IMR-90 (cell line): ENCODE data around the gene METTL1. TPM values are rescaled to one million over a fixed set of nuclear protein-coding genes. Genes with fewer than 3 reads are reported as not detected.
A peak's percentile ranks its signal among the peaks of the same experiment; 100 is the strongest.

ENCODE experiments used
- ATAC-seq: fragments of 200-7000 bp; cut with Tn5 transposase; 2 replicates; pipeline ENCODE4 v1.9.1; 2020; ENCODE audit warnings: low read depth, mild to moderate bottlenecking, moderate library complexity
- BruUV-seq: library from RNA; stranded (reverse); fragments of 400-500 nt; replicated peaks from 2 replicates; lab custom pipeline; 2021; lab: Mats Ljungman, UMichigan
- CTCF ChIA-PET: fragments of 300-600 bp; formaldehyde crosslinking; extraction: SDS; loops from one replicate; lab custom pipeline; 2021; ENCODE audit warnings: antibody characterized with exemption; lab: Yijun Ruan, JAX
- POLR2A ChIA-PET: fragments of 300-600 bp; sonication (Branson Sonifier 250); formaldehyde crosslinking; loops from one replicate; lab custom pipeline; 2022; ENCODE audit warnings: antibody characterized with exemption; ENCODE audit not compliant: unreplicated experiment; lab: Charles Lee
- DNase-seq: peaks from one replicate; pipeline ENCODE4 v3.0.0; 2013
- H2AFZ ChIP-seq: replicated peaks from 2 replicates; pipeline ENCODE3; 2013; ENCODE audit warnings: low read length, mild to moderate bottlenecking; ENCODE audit not compliant: poor library complexity
- H2AK5ac ChIP-seq: 2 replicates; pipeline ENCODE4 v1.6.1; 2013; ENCODE audit warnings: low read depth, low read length, inconsistent platforms
- H2AK9ac ChIP-seq: replicated peaks from 2 replicates; pipeline ENCODE3; 2013; ENCODE audit warnings: mild to moderate bottlenecking, low read depth, low read length, moderate library complexity; ENCODE audit not compliant: poor library complexity
- H2BK120ac ChIP-seq: 2 replicates; pipeline ENCODE4 v1.6.1; 2013; ENCODE audit warnings: low read depth, low read length, inconsistent platforms
- H2BK15ac ChIP-seq: 3 replicates; pipeline ENCODE4 v1.6.1; 2013; ENCODE audit warnings: low read depth, low read length, inconsistent platforms
- H2BK20ac ChIP-seq: 2 replicates; pipeline ENCODE4 v1.6.1; 2013; ENCODE audit warnings: low read depth, mild to moderate bottlenecking, inconsistent platforms, low read length, moderate library complexity
- H2BK5ac ChIP-seq: 2 replicates; pipeline ENCODE4 v1.6.1; 2013; ENCODE audit warnings: mild to moderate bottlenecking, low read depth, low read length, inconsistent platforms; ENCODE audit not compliant: poor library complexity, severe bottlenecking
- H3K14ac ChIP-seq: replicated peaks from 2 replicates; pipeline ENCODE4 v1.6.1; 2013; ENCODE audit warnings: low read depth, low read length, inconsistent platforms
- H3K18ac ChIP-seq: 2 replicates; pipeline ENCODE4 v1.6.1; 2013; ENCODE audit warnings: low read depth, low read length, control low read depth
- H3K23ac ChIP-seq: 2 replicates; pipeline ENCODE4 v1.6.1; 2013; ENCODE audit warnings: low read depth, low read length, inconsistent platforms
- H3K27ac ChIP-seq: 2 replicates; pipeline ENCODE4 v1.5.1; 2013; ENCODE audit warnings: mild to moderate bottlenecking, control low read depth, low read length; ENCODE audit not compliant: insufficient read depth
- H3K27me3 ChIP-seq: 2 replicates; pipeline ENCODE4 v1.6.1; 2013; ENCODE audit warnings: low read length; ENCODE audit not compliant: control insufficient read depth, insufficient read depth
- H3K36me3 ChIP-seq: 2 replicates; pipeline ENCODE4 v1.6.1; 2013; ENCODE audit warnings: low read length, mixed read lengths; ENCODE audit not compliant: control insufficient read depth, insufficient read depth
- H3K4ac ChIP-seq: 2 replicates; pipeline ENCODE4 v1.6.1; 2013; ENCODE audit warnings: low read depth, low read length, inconsistent platforms
- H3K4me1 ChIP-seq: 2 replicates; pipeline ENCODE4 v1.6.1; 2013; ENCODE audit warnings: low read length, mixed read lengths; ENCODE audit not compliant: control insufficient read depth, insufficient read depth
- H3K4me2 ChIP-seq: 2 replicates; pipeline ENCODE4 v1.6.1; 2013; ENCODE audit warnings: low read depth, mild to moderate bottlenecking, control low read depth, low read length, moderate library complexity
- H3K4me3 ChIP-seq: 2 replicates; pipeline ENCODE4 v1.5.1; 2013; ENCODE audit warnings: low read depth, mild to moderate bottlenecking, control low read depth, low read length, moderate library complexity; ENCODE audit not compliant: insufficient read depth
- H3K56ac ChIP-seq: 2 replicates; pipeline ENCODE4 v1.6.1; 2013; ENCODE audit warnings: low read length, inconsistent platforms; ENCODE audit not compliant: insufficient read depth; ENCODE audit errors: extremely low read depth
- H3K79me1 ChIP-seq, 2 experiments: 2 replicates each; pipeline ENCODE4 v1.6.1; 2013; ENCODE audit warnings: low read length in 2 of 2, inconsistent platforms in 1 of 2, low read depth in 1 of 2
- H3K9ac ChIP-seq: 2 replicates; pipeline ENCODE4 v1.6.1; 2013; ENCODE audit warnings: low read depth, low read length, control low read depth
- H3K9me1 ChIP-seq: 2 replicates; pipeline ENCODE4 v1.6.1; 2013; ENCODE audit warnings: low read length, inconsistent platforms; ENCODE audit not compliant: insufficient read depth
- H3K9me3 ChIP-seq: 2 replicates; pipeline ENCODE4 v1.6.1; 2013; ENCODE audit warnings: low read length; ENCODE audit not compliant: control insufficient read depth, insufficient read depth
- H4K20me1 ChIP-seq: 2 replicates; pipeline ENCODE4 v1.6.1; 2013; ENCODE audit warnings: low read length, inconsistent platforms; ENCODE audit not compliant: insufficient read depth
- H4K5ac ChIP-seq: 2 replicates; pipeline ENCODE4 v1.6.1; 2013; ENCODE audit warnings: mild to moderate bottlenecking, low read depth, low read length, control low read depth
- H4K8ac ChIP-seq, 2 experiments: 2 replicates each; pipeline ENCODE4 v1.6.1; 2013; ENCODE audit warnings: low read depth in 2 of 2, low read length in 2 of 2, control low read depth in 1 of 2, inconsistent platforms in 1 of 2
- H4K91ac ChIP-seq: 2 replicates; pipeline ENCODE4 v1.6.1; 2013; ENCODE audit warnings: low read depth, low read length, inconsistent platforms; ENCODE audit not compliant: insufficient read depth
- BHLHE40 ChIP-seq: fragments of 150-350 bp; IDR thresholded peaks from 2 replicates; pipeline ENCODE4 v1.6.1; 2016; ENCODE audit warnings: mild to moderate bottlenecking, low read depth, low read length
- CEBPB ChIP-seq: IDR thresholded peaks from 2 replicates; pipeline ENCODE4 v1.6.1; 2012; ENCODE audit warnings: low read depth, low read length, improper control_type of control experiment
- CHD1 ChIP-seq: IDR thresholded peaks from 2 replicates; pipeline ENCODE4 v1.6.1; 2012; ENCODE audit warnings: low read depth, low read length, improper control_type of control experiment
- FOS ChIP-seq: fragments of 150-350 bp; IDR thresholded peaks from 2 replicates; pipeline ENCODE4 v1.6.1; 2016; ENCODE audit warnings: low read depth, low read length
- MAZ ChIP-seq: IDR thresholded peaks from 2 replicates; pipeline ENCODE4 v1.6.1; 2012; ENCODE audit warnings: low read depth, mild to moderate bottlenecking, low read length, improper control_type of control experiment, moderate library complexity, borderline replicate concordance
- POLR2A ChIP-seq: IDR thresholded peaks from 2 replicates; pipeline ENCODE4 v1.6.1; 2012; ENCODE audit warnings: mild to moderate bottlenecking, low read depth, low read length
- RAD21 ChIP-seq: IDR thresholded peaks from 2 replicates; pipeline ENCODE4 v1.6.1; 2012; ENCODE audit warnings: low read length, improper control_type of control experiment
- RCOR1 ChIP-seq: IDR thresholded peaks from 2 replicates; pipeline ENCODE4 v1.6.1; 2012; ENCODE audit warnings: mild to moderate bottlenecking, low read length, improper control_type of control experiment; ENCODE audit not compliant: insufficient replicate concordance
- RFX5 ChIP-seq: IDR thresholded peaks from 2 replicates; pipeline ENCODE4 v1.8.0; 2012; ENCODE audit warnings: low read depth, mild to moderate bottlenecking, low read length, moderate library complexity
- SMC3 ChIP-seq: fragments of 150-350 bp; IDR thresholded peaks from 2 replicates; pipeline ENCODE4 v1.6.1; 2016; ENCODE audit warnings: low read depth, mild to moderate bottlenecking, antibody characterized with exemption, low read length, moderate library complexity
- WGBS, 2 experiments: methylation state at CpG; one replicate each; pipeline versions ENCODE4 v1.1.5 to v1.1.7; 2013; ENCODE audit warnings: missing lambda C conversion rate in 2 of 2; ENCODE audit not compliant: insufficient read length in 1 of 2; ENCODE audit errors: extremely low coverage in 2 of 2; 5-methylcytosine and 5-hydroxymethylcytosine counted together
- dilution Hi-C: fragments of 300-500 bp; cut with HindIII; formaldehyde crosslinking; loops from one replicate; pipeline ENCODE4 v1.14.3; 2018; ENCODE audit warnings: low sequenced_read_pairs; ENCODE audit not compliant: unreplicated experiment
- in situ Hi-C: fragments of 300-500 bp; cut with MboI; formaldehyde crosslinking; loops from 3 replicates; pipeline ENCODE4 v1.14.3; 2019; ENCODE audit warnings: low sequenced_read_pairs, inconsistent platforms, mixed read lengths
- intact Hi-C: fragments of 100-400 bp; cut with micrococcal nuclease; formaldehyde crosslinking; loops from 2 replicates; pipeline ENCODE4 v1.10.0; 2022
- polyA plus RNA-seq, 3 experiments: library from polyadenylated mRNA; depleted of rRNA; stranded (reverse); fragments of >200 nt; gene quantifications; 2 replicates each; pipeline ENCODE4 v1.2.3, GENCODE V29; 2012; ENCODE audit warnings: low replicate concordance in 1 of 3
- total RNA-seq: library from RNA; depleted of rRNA; stranded (reverse); fragments of >200 nt; gene quantifications from 2 replicates; pipeline ENCODE4 v1.2.3, GENCODE V29; 2012
- TF ChIP-seq, protein P1 (sequence below): conservative IDR thresholded peaks from 2 replicates; pipeline ENCODE4 v1.5.1; 2012; ENCODE audit warnings: mild to moderate bottlenecking, low read depth, low read length, improper control_type of control experiment
- TF ChIP-seq, protein P2 (sequence below): fragments of 150-350 bp; IDR thresholded peaks from 2 replicates; pipeline ENCODE4 v1.6.1; 2017; ENCODE audit warnings: mild to moderate bottlenecking, antibody characterized with exemption, low read length, low read depth
- TF ChIP-seq, protein P3 (sequence below): fragments of 150-350 bp; IDR thresholded peaks from 2 replicates; pipeline ENCODE4 v1.6.1; 2016; ENCODE audit warnings: low read depth, mild to moderate bottlenecking, low read length, moderate library complexity, borderline replicate concordance

Gene METTL1
- total and polyA plus RNA-seq, 2 of the 4 experiments (the other 2 are of a cell fraction): 12.4 to 27.5 TPM

DNA sequence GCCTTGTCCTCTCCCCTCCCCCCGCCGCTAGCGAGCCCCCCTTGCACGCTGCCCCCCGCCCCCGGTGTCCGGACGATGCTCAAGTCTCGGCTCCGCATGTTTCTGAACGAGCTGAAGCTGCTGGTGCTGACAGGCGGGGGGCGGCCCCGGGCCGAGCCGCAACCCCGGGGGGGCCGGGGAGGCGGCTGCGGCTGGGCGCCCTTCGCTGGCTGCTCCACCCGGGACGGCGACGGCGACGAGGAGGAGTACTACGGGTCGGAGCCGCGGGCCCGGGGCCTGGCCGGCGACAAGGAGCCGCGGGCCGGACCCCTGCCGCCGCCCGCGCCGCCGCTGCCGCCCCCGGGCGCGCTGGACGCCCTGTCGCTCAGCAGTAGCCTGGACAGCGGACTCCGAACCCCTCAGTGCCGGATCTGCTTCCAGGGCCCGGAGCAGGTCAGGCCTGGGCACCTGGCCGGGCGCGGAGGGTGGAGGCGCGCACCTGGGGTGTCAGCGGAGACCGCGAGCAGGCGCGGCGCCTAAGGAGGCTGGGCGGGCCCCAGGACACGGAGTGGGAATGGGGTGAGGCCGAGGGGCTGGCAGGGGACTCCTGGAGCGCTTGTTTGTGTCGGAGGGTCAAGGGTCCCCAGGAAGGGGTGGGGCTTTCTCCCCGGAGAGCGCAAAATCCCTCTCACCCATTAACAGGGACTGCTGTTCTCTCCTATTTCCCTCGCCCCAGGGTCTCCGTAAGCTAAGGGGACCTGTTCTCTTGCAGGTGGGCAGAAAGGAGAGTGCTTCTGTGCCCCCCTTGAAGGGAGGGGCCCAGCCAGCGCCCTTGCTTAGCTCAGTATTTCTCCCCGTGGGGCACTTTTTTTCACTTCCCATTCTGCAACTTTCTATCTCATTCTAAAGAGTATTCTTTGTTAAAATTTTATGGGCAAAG, 16.2 kb downstream of the METTL1 start (continued):
- no peak for TF ChIP-seq RFX5
- no peak for TF ChIP-seq SMC3

DNA sequence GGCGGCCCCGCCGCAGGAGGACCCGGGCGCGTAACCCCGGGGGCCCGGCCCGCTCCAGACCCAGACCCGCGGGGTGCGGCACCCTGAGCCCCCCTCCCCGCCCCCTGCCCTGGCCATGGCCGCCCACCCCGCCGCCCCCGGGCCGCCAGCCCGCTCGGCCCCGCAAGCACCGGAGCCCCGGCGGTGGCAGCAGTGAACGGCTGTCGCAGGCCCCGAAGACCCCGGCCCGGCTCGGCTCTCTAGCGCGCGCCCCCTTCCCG, 16.8 kb downstream of the METTL1 start:
- Histone ChIP-seq H3K9me1 (peaks cover 15% of the 10 kb centered on the region), H3K27ac (no peak overlapping the region), H2BK15ac (no peak overlapping the region), H2BK120ac (no peak overlapping the region), H3K4me2 (no peak overlapping the region), H3K4me3 (peak overlapping the region; percentile 59), H3K9ac (peak overlapping the region; percentile 42), H3K4ac (no peak overlapping the region), H3K18ac (no peak overlapping the region), H3K27me3 (peaks cover 10% of the 10 kb centered on the region), H3K36me3 (peaks cover 19% of the 10 kb centered on the region), H2BK20ac (no peak overlapping the region), H4K91ac (no peak overlapping the region), H3K56ac (no peak overlapping the region), H4K20me1 (peaks cover 7% of the 10 kb centered on the region; the same call in 1 of the 2 replicates), H3K79me1 (peaks cover 15 to 24% of the 10 kb centered on the region in 2 experiments; a peak in 3 of 4 replicates), H2AFZ (peak overlapping the region; percentile 85), H3K14ac (no peak overlapping the region), H2BK5ac (no peak overlapping the region), H3K9me3 (no peaks in the 10 kb centered on the region), H2AK5ac (no peak overlapping the region), H2AK9ac (no peak overlapping the region), H3K4me1 (peaks cover 7% of the 10 kb centered on the region), H4K5ac (no peak overlapping the region), H4K8ac (no peak overlapping the region), H3K23ac (no peak overlapping the region)
- ChIA-PET CTCF (no interaction called here), POLR2A (no interaction called here)
- intact Hi-C loops: no loop called here
- ATAC-seq (no peak), DNase-seq (no peak)
- dilution Hi-C loops: no loop called here
- no TSS peak for BruUV-seq
- TF ChIP-seq, protein P1, sequence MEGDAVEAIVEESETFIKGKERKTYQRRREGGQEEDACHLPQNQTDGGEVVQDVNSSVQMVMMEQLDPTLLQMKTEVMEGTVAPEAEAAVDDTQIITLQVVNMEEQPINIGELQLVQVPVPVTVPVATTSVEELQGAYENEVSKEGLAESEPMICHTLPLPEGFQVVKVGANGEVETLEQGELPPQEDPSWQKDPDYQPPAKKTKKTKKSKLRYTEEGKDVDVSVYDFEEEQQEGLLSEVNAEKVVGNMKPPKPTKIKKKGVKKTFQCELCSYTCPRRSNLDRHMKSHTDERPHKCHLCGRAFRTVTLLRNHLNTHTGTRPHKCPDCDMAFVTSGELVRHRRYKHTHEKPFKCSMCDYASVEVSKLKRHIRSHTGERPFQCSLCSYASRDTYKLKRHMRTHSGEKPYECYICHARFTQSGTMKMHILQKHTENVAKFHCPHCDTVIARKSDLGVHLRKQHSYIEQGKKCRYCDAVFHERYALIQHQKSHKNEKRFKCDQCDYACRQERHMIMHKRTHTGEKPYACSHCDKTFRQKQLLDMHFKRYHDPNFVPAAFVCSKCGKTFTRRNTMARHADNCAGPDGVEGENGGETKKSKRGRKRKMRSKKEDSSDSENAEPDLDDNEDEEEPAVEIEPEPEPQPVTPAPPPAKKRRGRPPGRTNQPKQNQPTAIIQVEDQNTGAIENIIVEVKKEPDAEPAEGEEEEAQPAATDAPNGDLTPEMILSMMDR: no peak
- TF ChIP-seq, protein P2, sequence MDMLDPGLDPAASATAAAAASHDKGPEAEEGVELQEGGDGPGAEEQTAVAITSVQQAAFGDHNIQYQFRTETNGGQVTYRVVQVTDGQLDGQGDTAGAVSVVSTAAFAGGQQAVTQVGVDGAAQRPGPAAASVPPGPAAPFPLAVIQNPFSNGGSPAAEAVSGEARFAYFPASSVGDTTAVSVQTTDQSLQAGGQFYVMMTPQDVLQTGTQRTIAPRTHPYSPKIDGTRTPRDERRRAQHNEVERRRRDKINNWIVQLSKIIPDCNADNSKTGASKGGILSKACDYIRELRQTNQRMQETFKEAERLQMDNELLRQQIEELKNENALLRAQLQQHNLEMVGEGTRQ: no peak
- TF ChIP-seq MAZ (no peak), CHD1 (no peak), CEBPB (no peak), FOS (no peak), SMC3 (no peak), BHLHE40 (no peak), RCOR1 (no peak), RAD21 (no peak), POLR2A (no peak)
- TF ChIP-seq, protein P3, sequence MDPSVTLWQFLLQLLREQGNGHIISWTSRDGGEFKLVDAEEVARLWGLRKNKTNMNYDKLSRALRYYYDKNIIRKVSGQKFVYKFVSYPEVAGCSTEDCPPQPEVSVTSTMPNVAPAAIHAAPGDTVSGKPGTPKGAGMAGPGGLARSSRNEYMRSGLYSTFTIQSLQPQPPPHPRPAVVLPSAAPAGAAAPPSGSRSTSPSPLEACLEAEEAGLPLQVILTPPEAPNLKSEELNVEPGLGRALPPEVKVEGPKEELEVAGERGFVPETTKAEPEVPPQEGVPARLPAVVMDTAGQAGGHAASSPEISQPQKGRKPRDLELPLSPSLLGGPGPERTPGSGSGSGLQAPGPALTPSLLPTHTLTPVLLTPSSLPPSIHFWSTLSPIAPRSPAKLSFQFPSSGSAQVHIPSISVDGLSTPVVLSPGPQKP: no peak
- WGBS, 2 experiments: no CpG with 5 or more reads among the region's 34 CpGs
- in situ Hi-C loops: no loop called here
